A172 (cell line): ENCODE results near the gene BPIFA3. TPM values are rescaled to one million over a fixed set of nuclear protein-coding genes. Genes with fewer than 3 reads are reported as not detected.

Experiments used
- DNase-seq: peaks from one replicate; pipeline ENCODE4 v3.0.0-alpha.2; 2015; ENCODE audit warnings: low spot score
- total RNA-seq: library from RNA; depleted of rRNA; stranded (reverse); fragments of >200 nt; shearing (Covaris generic); gene quantifications from 2 replicates; pipeline ENCODE4 v1.2.3, GENCODE V29; 2014; rRNA removed

BPIFA3 gene
- total RNA-seq, 1 experiment from 2014 or later, result not detected

GRCh38 chr20:33262658-33263065 lies 45.5 kb downstream of the BPIFA3 start:
- peak; percentile 57 for DNase-seq

- no peak for DNase-seq
Observed at GRCh38 chr20:33263784-33264183, 46.6 kb downstream of the BPIFA3 start.

GRCh38 chr20:33267701-33268100 lies 50.5 kb downstream of the BPIFA3 start:
- no peak for DNase-seq

- DNase-seq, result no peak
Observed at GRCh38 chr20:33272155-33272873, 55.2 kb downstream of the BPIFA3 start.

GRCh38 chr20:33273117-33273851 lies 56.1 kb downstream of the BPIFA3 start:
- DNase-seq, result no peak

GRCh38 chr20:33275215-33275614 lies 58.1 kb downstream of the BPIFA3 start:
- no peak for DNase-seq

GRCh38 chr20:33275871-33276270 lies 58.7 kb downstream of the BPIFA3 start:
- no peak for DNase-seq

- DNase-seq, result no peak
Observed at GRCh38 chr20:33276303-33277113, 59.4 kb downstream of the BPIFA3 start.

Other genes starting within 250 kb of the BPIFA3 start
- gene SUN5, start 212.9 kb upstream of the BPIFA3 start, total RNA-seq, result not detected in 2 replicates
- not detected in 2 replicates for gene BPIFB2, start 209.6 kb upstream of the BPIFA3 start, total RNA-seq
- not detected in 2 replicates for gene BPIFB6, start 185.7 kb upstream of the BPIFA3 start, total RNA-seq
- gene BPIFB3, start 163.4 kb upstream of the BPIFA3 start, total RNA-seq, result not detected in 2 replicates
- gene BPIFB4, start 137.7 kb upstream of the BPIFA3 start, total RNA-seq, result not detected in 2 replicates
- gene BPIFA2, start 49.2 kb upstream of the BPIFA3 start, total RNA-seq, result not detected in 2 replicates
- not detected in 2 replicates for gene BPIFA1, start 18.6 kb downstream of the BPIFA3 start, total RNA-seq
- gene BPIFB1, start 65.9 kb downstream of the BPIFA3 start, total RNA-seq, result not detected in 2 replicates
- gene CDK5RAP1, start 184.2 kb downstream of the BPIFA3 start, total RNA-seq, result 54.3 and 94.3 TPM in 2 replicates
- gene SNTA1, start 226.4 kb downstream of the BPIFA3 start, total RNA-seq, result 60.7 and 70.7 TPM in 2 replicates